ENCODE measurements around the gene DCTN2.

DCTN2 gene

DNA sequence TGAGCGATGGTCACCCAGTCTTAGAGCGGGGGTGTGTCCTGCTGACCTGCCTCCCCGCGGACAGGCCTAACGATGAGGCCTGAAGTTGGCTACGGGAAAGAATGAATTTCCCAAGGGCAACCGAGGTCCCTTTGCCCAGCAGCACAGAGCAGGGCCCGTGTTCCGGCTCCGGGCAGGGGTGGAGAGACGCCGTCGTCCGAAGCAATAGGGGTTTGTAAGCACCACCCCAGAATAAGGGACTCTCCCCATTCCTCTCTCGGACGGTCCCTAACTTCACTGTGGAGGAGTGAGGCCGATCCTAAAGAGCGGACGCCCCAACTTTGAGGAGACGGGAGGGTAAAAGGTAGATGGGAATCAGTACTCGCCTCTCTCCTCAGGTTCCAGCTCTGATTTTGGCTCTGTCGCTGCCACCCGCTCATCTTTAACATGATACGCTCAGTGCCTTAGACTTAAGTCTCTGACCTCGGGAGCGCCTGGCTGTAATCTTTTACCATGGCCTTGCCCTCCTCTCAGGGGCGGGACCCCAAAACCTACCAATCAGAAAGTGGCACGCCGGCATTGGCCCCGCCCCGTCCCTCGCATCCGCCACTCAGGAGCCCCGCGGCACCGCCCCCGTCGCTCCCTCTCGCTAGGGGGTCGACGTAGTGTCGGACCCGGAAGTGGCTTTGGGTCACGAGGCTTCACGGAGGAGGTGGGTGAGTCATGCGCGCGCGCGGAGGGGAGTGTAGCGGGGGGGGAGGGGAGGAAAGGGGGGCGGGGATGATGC lies 26.8 kb downstream of the DCTN2 start, which contains the start of gene DDIT3:
DDIT3 (minus strand) TSS at position 462 of the 766 bp plus-strand sequence. CDS start 3,108 bp downstream, outside the sequence.
- TF ChIP-seq GATA2 (IDR thresholded peaks at IDR 0.05; ENCODE audit: low read depth, low read length) (no peak), GATA3 (IDR thresholded peaks at IDR 0.05; ENCODE audit: low read depth, low read length) (no peak)

DNA sequence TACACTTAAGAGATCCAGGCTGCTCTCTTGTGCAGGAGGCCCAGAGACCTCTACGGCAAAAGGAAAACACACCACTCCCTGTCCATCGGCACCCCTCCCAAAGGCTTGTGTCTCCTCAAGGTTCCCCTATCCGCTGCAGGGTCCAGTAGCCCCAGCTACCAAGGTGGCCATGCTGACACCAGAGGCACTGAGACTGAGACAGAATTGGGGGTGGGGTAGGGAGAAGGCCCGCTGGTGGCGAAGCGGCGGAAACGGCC lies 27.3 kb downstream of the DCTN2 start:
- TF ChIP-seq GATA2 (IDR thresholded peaks at IDR 0.05; ENCODE audit: low read depth, low read length): no peak
- no peak for TF ChIP-seq GATA3 (IDR thresholded peaks at IDR 0.05; ENCODE audit: low read depth, low read length)

DNA sequence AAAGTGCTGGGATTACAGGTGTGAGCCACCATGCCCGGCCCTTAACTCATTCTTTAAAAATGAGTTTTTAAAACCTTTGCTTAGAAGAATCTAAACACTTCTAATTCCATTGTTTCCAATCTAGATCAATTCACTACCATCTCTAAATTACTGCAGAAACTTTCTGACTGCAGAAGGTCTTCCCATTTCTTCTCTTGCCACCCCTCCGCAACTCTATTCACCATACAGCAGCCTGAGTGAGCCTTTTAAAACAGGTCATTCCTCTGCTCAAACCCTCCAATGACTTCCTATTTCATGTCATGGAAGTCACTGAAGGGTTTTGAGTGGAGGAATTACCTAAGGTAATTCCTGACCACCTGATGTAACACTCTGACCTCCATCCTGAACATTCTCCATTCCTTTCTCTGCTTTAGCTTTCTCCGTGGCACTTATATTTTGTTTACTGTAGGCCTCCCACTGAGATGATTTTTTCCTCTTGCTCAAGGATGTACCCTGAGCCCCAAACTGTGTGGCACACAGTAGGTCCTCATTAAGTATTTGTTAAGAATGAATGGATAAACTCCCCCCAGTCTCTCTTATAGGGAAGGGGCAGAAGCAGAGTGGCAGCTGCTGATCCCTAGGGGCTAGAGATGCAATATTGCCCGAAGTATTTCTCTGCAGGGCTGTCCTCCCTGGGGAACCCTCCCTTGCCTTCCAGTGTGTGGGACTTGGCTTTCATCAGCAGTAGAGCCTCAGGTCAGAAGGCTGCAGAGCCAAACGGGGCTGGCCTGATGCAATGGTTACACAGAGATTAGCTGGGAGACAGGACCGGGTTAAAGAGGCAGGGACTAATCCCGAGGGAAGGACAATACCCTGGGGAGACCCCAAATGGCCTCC lies 27.8 kb downstream of the DCTN2 start:
- no peak for TF ChIP-seq GATA2 (IDR thresholded peaks at IDR 0.05; ENCODE audit: low read depth, low read length)
- no peak for TF ChIP-seq GATA3 (IDR thresholded peaks at IDR 0.05; ENCODE audit: low read depth, low read length)

DNA sequence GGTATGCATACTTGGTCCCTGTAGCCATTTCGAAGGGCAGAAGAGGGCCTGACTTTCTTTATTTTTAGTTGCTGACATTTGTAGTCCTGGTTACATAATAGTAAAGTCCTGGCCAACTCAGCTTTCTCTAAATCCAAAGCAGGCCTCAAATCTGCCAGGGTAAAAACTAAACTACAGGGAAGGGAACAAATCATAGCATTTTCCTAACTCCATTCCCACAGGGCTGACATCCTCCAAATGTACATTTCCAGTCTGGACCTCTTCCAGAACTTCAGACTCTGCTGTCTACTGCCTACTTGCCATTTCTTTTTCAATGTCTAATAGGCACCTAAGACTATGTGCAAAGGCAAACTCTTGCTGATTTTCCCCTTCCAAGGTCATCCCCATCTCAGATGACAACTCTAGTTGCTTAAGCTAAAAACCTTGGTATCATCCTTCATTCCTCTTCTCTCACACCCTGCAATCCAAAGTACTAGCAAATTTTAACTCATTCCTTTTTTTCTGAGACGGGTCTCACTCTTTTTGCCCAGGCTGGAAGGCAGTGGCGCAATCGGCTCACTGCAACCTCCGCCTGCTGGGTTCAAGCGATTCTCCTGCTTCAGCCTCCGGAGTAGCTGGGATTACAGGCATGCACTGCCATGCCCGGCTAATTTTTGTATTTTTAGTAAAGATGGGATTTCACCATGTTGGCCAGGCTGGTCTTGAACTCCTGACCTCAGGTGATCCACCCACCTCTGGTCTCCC lies 28.6 kb downstream of the DCTN2 start:
- TF ChIP-seq GATA2 (IDR thresholded peaks at IDR 0.05; ENCODE audit: low read depth, low read length) (no peak), GATA3 (IDR thresholded peaks at IDR 0.05; ENCODE audit: low read depth, low read length) (no peak)

DNA sequence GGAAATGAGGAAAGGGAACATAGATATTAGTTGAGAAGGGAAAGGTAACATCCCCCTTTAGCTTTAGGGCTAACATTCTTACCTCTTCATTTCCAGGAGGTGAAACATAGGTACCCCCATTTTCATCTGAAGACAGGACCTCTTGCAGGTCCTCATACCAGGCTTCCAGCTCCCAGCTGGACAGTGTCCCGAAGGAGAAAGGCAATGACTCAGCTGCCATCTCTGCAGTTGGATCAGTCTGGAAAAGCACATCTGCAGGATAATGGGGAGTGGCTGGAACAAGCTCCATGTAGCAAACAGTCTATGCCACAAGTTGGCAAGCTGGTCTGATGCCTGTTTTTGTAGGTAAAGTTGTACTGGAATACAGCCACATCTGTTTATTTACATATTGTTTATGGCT lies 29.8 kb downstream of the DCTN2 start:
- TF ChIP-seq GATA2 (IDR thresholded peaks at IDR 0.05; ENCODE audit: low read depth, low read length) (no peak), GATA3 (IDR thresholded peaks at IDR 0.05; ENCODE audit: low read depth, low read length) (no peak)

DNA sequence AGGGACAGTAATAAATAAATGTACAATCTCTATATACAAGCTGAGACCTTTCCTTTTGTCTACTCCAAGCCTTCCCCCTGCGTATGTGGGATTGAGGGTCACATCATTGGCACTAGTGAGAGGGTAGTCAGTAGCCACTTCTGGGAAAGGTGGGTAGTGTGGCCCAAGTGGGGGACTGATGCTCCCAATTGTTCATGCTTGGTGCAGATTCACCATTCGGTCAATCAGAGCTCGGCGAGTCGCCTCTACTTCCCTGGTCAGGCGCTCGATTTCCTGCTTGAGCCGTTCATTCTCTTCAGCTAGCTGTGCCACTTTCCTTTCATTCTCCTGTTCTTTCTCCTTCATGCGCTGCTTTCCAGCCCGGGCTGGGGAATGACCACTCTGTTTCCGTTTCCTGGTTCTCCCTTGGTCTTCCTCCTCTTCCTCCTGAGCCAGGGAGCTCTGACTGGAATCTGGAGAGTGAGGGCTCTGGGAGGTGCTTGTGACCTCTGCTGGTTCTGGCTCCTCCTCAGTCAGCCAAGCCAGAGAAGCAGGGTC lies 30.3 kb downstream of the DCTN2 start:
- TF ChIP-seq GATA3 (IDR thresholded peaks at IDR 0.05; ENCODE audit: low read depth, low read length) (no peak), GATA2 (IDR thresholded peaks at IDR 0.05; ENCODE audit: low read depth, low read length) (no peak)

GRCh38 chr12:57515934-57516541 lies 31.0 kb downstream of the DCTN2 start:
- TF ChIP-seq GATA3 (IDR thresholded peaks at IDR 0.05; ENCODE audit: low read depth, low read length) (no peak), GATA2 (IDR thresholded peaks at IDR 0.05; ENCODE audit: low read depth, low read length) (no peak)

- TF ChIP-seq GATA2 (IDR thresholded peaks at IDR 0.05; ENCODE audit: low read depth, low read length) (no peak), GATA3 (IDR thresholded peaks at IDR 0.05; ENCODE audit: low read depth, low read length) (no peak)
These were observed 31.5 kb downstream of the DCTN2 start for GRCh38 chr12:57515408-57515933.

- TF ChIP-seq GATA3 (IDR thresholded peaks at IDR 0.05; ENCODE audit: low read depth, low read length) (no peak), GATA2 (IDR thresholded peaks at IDR 0.05; ENCODE audit: low read depth, low read length) (no peak)
These were observed 32.1 kb downstream of the DCTN2 start for GRCh38 chr12:57514720-57515407.

DNA sequence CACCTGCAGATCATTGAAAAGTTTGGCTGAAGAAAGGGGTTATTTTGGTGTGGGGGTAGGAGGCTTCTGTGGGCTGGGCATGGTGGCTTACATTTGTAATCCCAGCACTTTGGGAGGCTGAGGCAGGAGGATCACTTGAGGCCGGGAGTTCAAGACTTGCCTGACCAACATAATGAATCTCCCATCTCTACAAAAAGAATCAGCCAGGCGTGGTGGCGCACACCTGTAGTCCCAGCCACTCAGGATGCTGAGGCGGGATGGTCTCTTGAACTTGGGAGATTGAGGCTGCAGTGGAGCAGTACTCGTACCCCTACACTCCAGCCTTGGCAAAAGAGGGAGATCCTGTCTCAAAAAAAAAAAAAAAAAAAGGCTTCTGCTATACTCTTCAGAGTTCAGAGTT lies 33.7 kb downstream of the DCTN2 start:
- no peak for TF ChIP-seq GATA2 (IDR thresholded peaks at IDR 0.05; ENCODE audit: low read depth, low read length)
- TF ChIP-seq GATA3 (IDR thresholded peaks at IDR 0.05; ENCODE audit: low read depth, low read length): no peak

- TF ChIP-seq GATA2 (IDR thresholded peaks at IDR 0.05; ENCODE audit: low read depth, low read length): no peak
- no peak for TF ChIP-seq GATA3 (IDR thresholded peaks at IDR 0.05; ENCODE audit: low read depth, low read length)
These were observed 34.3 kb downstream of the DCTN2 start for GRCh38 chr12:57512665-57513064.

GRCh38 chr12:57511588-57512325 lies 35.2 kb downstream of the DCTN2 start:
- TF ChIP-seq GATA2 (IDR thresholded peaks at IDR 0.05; ENCODE audit: low read depth, low read length): no peak
- TF ChIP-seq GATA3 (IDR thresholded peaks at IDR 0.05; ENCODE audit: low read depth, low read length): no peak

Data from SH-SY5Y (cell line).